BLaER1 treated with 17β-estradiol and CSF1 and Interleukin-3, amounts not matched to agents 10 nM and 100 nM (cell line): ENCODE data around the gene RAB36.
"Not testable (repeated sequence)": the region's sequence is repeated elsewhere in the genome, so short reads cannot be mapped to it uniquely, and the experiment has no call there.

Experiments
- H3K27ac ChIP-seq, 11 experiments: shearing (Covaris generic); formaldehyde crosslinking; 2 replicates each; pipeline ENCODE4 v1.8.1; 2022
- H3K27me3 ChIP-seq, 11 experiments: shearing (Covaris generic); formaldehyde crosslinking; 2 replicates each; pipeline ENCODE4 v1.8.1; 2022
- H3K36me3 ChIP-seq, 11 experiments: shearing (Covaris generic); formaldehyde crosslinking; 2 replicates each; pipeline ENCODE4 v1.8.1; 2022
- H3K4me1 ChIP-seq, 10 experiments: shearing (Covaris generic); formaldehyde crosslinking; 2 replicates each; pipeline ENCODE4 v1.8.1; 2022
- H3K4me2 ChIP-seq, 11 experiments: shearing (Covaris generic); formaldehyde crosslinking; 2 replicates each; pipeline ENCODE4 v1.8.1; 2022
- H3K4me3 ChIP-seq, 10 experiments: shearing (Covaris generic); formaldehyde crosslinking; 2 replicates each; pipeline ENCODE4 v1.8.1; 2022
- H3K9ac ChIP-seq, 11 experiments: shearing (Covaris generic); formaldehyde crosslinking; 2 replicates each; pipeline ENCODE4 v1.8.1; 2022
- H3K9me3 ChIP-seq, 11 experiments: shearing (Covaris generic); formaldehyde crosslinking; replicated peaks in 1 of 11; 2 replicates each; pipeline ENCODE4 v1.8.1; 2022
- H4K20me1 ChIP-seq, 11 experiments: shearing (Covaris generic); formaldehyde crosslinking; 2 replicates each; pipeline ENCODE4 v1.8.1; 2022
- Cebpa-rat ChIP-seq, 11 experiments: shearing (Covaris generic); IDR thresholded peaks; 2 replicates each; pipeline ENCODE4 v1.8.1; 2022

RAB36 gene

GRCh38 chr22:23127788-23128187, 17.5 kb upstream of the RAB36 start:
- Histone ChIP-seq H3K9me3 (no peaks in the 10 kb centered on the region), H3K4me1 (peaks cover 0 to 31% (median 13%) of the 10 kb centered on the region in 10 experiments; a peak in 13 of 20 replicates), H4K20me1 (no peaks in the 10 kb centered on the region), H3K4me3 (no peak overlapping the region), H3K36me3 (peaks cover 0 to 11% (median 0%) of the 10 kb centered on the region in 11 experiments; a peak in 5 of 22 replicates), H3K4me2 (peak overlapping the region in 1 of 11 experiments; percentile 32; a peak in 1 of 22 replicates), H3K27ac (no peak overlapping the region), H3K9ac (peak overlapping the region in 1 of 11 experiments; percentile 20; a peak in 1 of 22 replicates), H3K27me3 (no peaks in the 10 kb centered on the region)
- TF ChIP-seq Cebpa-rat (IDR thresholded peaks at IDR 0.05), result no peak

DNA sequence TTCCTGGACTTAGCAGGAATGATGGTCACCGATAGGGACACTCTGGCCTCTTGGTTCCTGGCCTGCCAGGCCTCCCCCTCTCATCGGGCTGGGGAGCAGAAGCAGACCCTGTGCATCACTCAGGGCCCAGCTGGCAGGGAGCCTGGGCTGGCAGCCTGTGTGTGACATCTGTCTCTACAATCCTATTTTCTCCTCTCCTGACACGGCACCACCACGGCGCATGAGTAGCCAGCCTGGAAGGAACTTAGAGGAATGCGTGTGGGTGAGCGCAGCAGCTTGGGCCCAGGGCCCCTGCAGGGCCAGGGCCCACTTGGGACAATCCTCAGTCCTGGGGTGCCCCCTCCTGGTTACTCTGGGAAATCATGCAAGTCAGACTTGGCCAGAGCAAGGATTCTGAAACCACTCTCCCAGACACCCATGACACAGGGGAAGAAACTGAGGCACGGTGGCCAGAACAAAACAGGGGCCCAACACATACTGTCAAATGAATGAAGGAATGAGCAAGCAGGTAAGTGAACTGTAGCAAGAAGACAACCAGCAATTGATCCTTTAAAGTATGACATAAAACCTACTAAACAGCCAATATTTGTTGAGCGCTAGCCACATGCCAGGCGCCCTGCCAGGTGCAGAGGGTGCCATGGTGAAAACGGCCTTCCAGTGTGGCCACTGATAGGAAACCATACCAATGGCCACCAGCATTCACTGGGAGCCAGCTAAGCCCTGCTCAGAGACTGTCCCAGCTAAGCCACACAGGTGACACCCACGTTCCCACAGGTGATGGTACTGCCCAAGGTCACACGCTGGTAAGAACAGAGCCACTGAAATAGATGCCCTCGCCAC, 16.8 kb upstream of the RAB36 start:
- TF ChIP-seq Cebpa-rat (IDR thresholded peaks at IDR 0.05), result no peak
- Histone ChIP-seq H3K9ac (peak overlapping the region in 1 of 11 experiments; percentile 20; a peak in 1 of 22 replicates), H3K27ac (no peak overlapping the region), H3K4me1 (peaks cover 0 to 35% (median 11%) of the 10 kb centered on the region in 10 experiments; a peak in 13 of 20 replicates), H3K27me3 (no peaks in the 10 kb centered on the region), H4K20me1 (no peaks in the 10 kb centered on the region), H3K9me3 (no peaks in the 10 kb centered on the region), H3K36me3 (peaks cover 0 to 5% (median 0%) of the 10 kb centered on the region in 11 experiments; a peak in 4 of 22 replicates), H3K4me2 (peak overlapping the region in 3 of 11 experiments; percentile 2 to 32 (median 9); a peak in 1 of 22 replicates), H3K4me3 (no peak overlapping the region)

GRCh38 chr22:23129149-23129548, 16.1 kb upstream of the RAB36 start:
- Histone ChIP-seq H3K9ac (peak overlapping the region in 1 of 11 experiments; percentile 26; a peak in 1 of 22 replicates), H3K9me3 (no peaks in the 10 kb centered on the region), H3K4me2 (no peak overlapping the region), H3K4me3 (no peak overlapping the region), H3K4me1 (peaks cover 0 to 35% (median 11%) of the 10 kb centered on the region in 10 experiments; a peak in 13 of 20 replicates), H4K20me1 (no peaks in the 10 kb centered on the region), H3K27me3 (no peaks in the 10 kb centered on the region), H3K27ac (no peak overlapping the region), H3K36me3 (no peaks in the 10 kb centered on the region; a peak in 1 of 22 replicates)
- no peak for TF ChIP-seq Cebpa-rat (IDR thresholded peaks at IDR 0.05)

DNA sequence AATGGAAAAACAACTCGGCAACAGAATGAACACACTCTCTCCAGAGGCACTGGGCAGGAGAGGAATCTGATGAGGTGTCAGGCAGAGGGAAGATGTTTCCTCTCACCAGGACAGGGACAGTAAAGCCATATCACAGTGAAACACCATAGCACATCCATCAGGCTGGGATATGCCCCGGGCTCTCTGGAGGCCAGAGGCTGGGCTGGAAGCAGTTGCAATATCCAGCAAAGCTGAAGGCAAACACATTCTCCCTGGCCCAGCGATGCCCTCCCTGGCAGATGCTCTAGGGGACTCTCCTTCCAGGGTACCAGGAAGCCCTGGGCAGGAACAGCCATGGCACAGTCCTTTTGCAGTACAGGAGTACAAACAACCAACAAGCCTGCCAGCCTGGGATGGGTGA, 14.6 kb upstream of the RAB36 start:
- H3K27ac ChIP-seq, result no peak overlapping the region
- no peaks in the 10 kb centered on the region for H3K27me3 ChIP-seq
- TF ChIP-seq Cebpa-rat (IDR thresholded peaks at IDR 0.05), result no peak
- H3K9me3 ChIP-seq, result no peaks in the 10 kb centered on the region
- H4K20me1 ChIP-seq, result no peaks in the 10 kb centered on the region
- no peaks in the 10 kb centered on the region for H3K36me3 ChIP-seq
- no peak overlapping the region for H3K4me3 ChIP-seq
- peaks cover 2 to 51% (median 24%) of the 10 kb centered on the region in 10 experiments; a peak in 18 of 20 replicates for H3K4me1 ChIP-seq
- peak overlapping the region in 1 of 11 experiments; percentile 63; a peak in 2 of 22 replicates for H3K4me2 ChIP-seq
- H3K9ac ChIP-seq, result no peak overlapping the region

DNA sequence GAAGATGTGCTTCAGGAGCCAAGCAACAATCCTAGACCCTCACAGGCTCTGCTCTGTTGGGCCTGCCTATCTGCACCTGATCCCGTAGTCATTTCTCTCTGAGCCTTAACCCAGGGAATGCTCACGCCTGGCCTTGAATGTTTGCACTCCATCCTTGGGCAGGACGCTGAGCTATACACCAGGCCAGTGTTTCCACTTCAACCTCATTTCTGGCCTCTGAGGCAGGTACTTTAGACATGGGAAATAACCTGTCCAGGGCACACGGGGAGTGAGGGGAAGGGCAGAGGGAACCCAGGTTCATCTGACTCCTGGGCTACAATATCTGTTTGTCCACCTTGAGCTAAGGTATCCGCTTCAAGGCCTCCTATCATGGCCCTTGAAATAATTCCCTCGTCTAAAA, 13.3 kb upstream of the RAB36 start:
- no peak for TF ChIP-seq Cebpa-rat (IDR thresholded peaks at IDR 0.05)
- H3K4me2 ChIP-seq, result peak overlapping the region in 8 of 11 experiments; percentile 2 to 73 (median 54); a peak in 13 of 22 replicates
- no peaks in the 10 kb centered on the region for H4K20me1 ChIP-seq
- H3K9ac ChIP-seq, result peak overlapping the region in 3 of 11 experiments; percentile 24 to 43 (median 26); a peak in 3 of 22 replicates
- no peak overlapping the region for H3K4me3 ChIP-seq
- H3K9me3 ChIP-seq, result no peaks in the 10 kb centered on the region
- H3K27me3 ChIP-seq, result no peaks in the 10 kb centered on the region
- H3K36me3 ChIP-seq, result no peaks in the 10 kb centered on the region
- H3K27ac ChIP-seq, result no peak overlapping the region
- H3K4me1 ChIP-seq, result peaks cover 5 to 63% (median 37%) of the 10 kb centered on the region in 10 experiments; a peak in 18 of 20 replicates

DNA sequence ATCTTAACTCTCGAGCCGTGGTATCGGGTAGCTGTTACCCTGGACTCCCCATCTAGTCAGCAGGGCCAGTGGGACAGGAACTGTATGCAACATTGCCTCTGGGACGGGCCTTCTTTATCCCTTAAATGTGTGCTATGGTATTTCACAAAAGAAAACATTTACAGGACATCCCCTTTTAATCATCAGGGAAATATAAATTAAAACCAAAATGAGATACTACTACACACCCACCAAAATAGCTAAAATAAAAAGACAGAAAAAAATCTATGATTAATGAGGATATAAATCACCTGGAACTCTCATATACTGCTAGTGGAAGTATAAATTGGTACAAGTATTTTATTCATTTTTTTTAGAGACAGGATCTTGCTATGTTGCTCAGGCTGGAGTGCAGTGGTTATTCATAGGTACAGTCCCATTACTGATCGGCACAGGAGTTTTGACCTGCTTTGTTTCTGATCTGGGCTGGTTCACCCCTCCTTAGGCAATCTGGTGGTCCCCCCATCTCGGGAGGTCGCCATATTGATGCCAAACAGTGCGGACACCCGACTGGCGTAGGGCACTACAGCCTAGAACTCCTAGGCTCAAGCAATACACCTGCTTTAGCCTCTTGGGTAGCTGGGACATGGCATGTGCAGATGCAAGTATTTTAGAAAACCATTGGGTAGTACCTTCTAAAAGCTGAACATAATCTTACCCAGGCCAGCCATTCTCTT, 12.7 kb upstream of the RAB36 start:
- H3K27ac ChIP-seq, result no peak overlapping the region
- TF ChIP-seq Cebpa-rat (IDR thresholded peaks at IDR 0.05), result no peak
- H3K36me3 ChIP-seq, result no peaks in the 10 kb centered on the region
- no peak overlapping the region for H3K4me3 ChIP-seq
- H3K4me1 ChIP-seq, result peaks cover 9 to 69% (median 43%) of the 10 kb centered on the region in 10 experiments; a peak in 19 of 20 replicates
- no peaks in the 10 kb centered on the region for H3K27me3 ChIP-seq
- peak overlapping the region in 8 of 11 experiments; percentile 2 to 73 (median 54); a peak in 13 of 22 replicates for H3K4me2 ChIP-seq
- no peaks in the 10 kb centered on the region for H3K9me3 ChIP-seq
- 0 out of 22 replicates have a peak overlapping the region, but pooled peaks of 1 of the 11 experiments have one; percentile 24 for H3K9ac ChIP-seq
- H4K20me1 ChIP-seq, result no peaks in the 10 kb centered on the region

GRCh38 chr22:23133922-23134321, 11.4 kb upstream of the RAB36 start:
- H3K27me3 ChIP-seq, result no peaks in the 10 kb centered on the region
- no peak for TF ChIP-seq Cebpa-rat (IDR thresholded peaks at IDR 0.05)
- no peak overlapping the region for H3K4me3 ChIP-seq
- peaks cover 22 to 79% (median 56%) of the 10 kb centered on the region in 10 experiments for H3K4me1 ChIP-seq
- H3K4me2 ChIP-seq, result 0 out of 22 replicates have a peak overlapping the region, but pooled peaks of 2 of the 11 experiments have one; percentile 4 to 73
- no peaks in the 10 kb centered on the region for H3K36me3 ChIP-seq
- H3K9ac ChIP-seq, result no peak overlapping the region
- H4K20me1 ChIP-seq, result no peaks in the 10 kb centered on the region; a peak in 1 of 22 replicates
- H3K27ac ChIP-seq, result no peak overlapping the region
- H3K9me3 ChIP-seq, result no peaks in the 10 kb centered on the region

- H3K27me3 ChIP-seq, H3K9me3 ChIP-seq, H3K4me3 ChIP-seq, H3K36me3 ChIP-seq, H4K20me1 ChIP-seq: not testable (repeated sequence)
- Histone ChIP-seq H3K9ac (peak overlapping the region in 5 of 11 experiments; percentile 20 to 68 (median 56); a peak in 5 of 22 replicates), H3K4me2 (peak overlapping the region; percentile 71 to 96 (median 84); a peak in 19 of 22 replicates), H3K27ac (peak overlapping the region in 8 of 11 experiments; percentile 51 to 75 (median 64); a peak in 12 of 22 replicates), H3K4me1 (peaks cover 35 to 94% (median 79%) of the 10 kb centered on the region in 10 experiments)
Measured at GRCh38 chr22:23136991-23137390, 8.3 kb upstream of the RAB36 start.
